Bronchial epithelial cell (primary cell): Measurements from ENCODE around the gene GAN. TPM values are rescaled to one million over a fixed set of nuclear protein-coding genes. Genes with fewer than 3 reads are reported as not detected.

Experiments used
- DNase-seq: peaks from one replicate; pipeline ENCODE4 v3.0.0-alpha.2; 2010; ENCODE audit warnings: low read depth
- FAIRE-seq: peaks from 2 replicates; lab custom pipeline; 2011; peaks lifted over from hg19 to GRCh38; lab: Jason Lieb, UNC
- H3K27me3 ChIP-seq: 2 replicates; pipeline ENCODE4 v1.5.1; 2011; ENCODE audit warnings: low read length; ENCODE audit not compliant: control insufficient read depth, insufficient read depth
- H3K36me3 ChIP-seq: 2 replicates; pipeline ENCODE4 v1.5.1; 2011; ENCODE audit warnings: low read length; ENCODE audit not compliant: control insufficient read depth, insufficient read depth
- H3K4me3 ChIP-seq: 2 replicates; pipeline ENCODE4 v1.5.1; 2011; ENCODE audit warnings: mild to moderate bottlenecking, low read depth, low read length, control low read depth
- total RNA-seq: library from RNA; depleted of rRNA; stranded (reverse); fragments of >200 nt; gene quantifications from 2 replicates; pipeline ENCODE4 v1.2.1, GENCODE V29; 2014
- TF ChIP-seq, protein P1 (sequence below): IDR thresholded peaks from 2 replicates; pipeline ENCODE4 v1.5.1; 2011; ENCODE audit warnings: mild to moderate bottlenecking, moderate library complexity, low read length, control low read depth, inconsistent platforms; ENCODE audit not compliant: insufficient read depth, severe bottlenecking

GAN gene
- total RNA-seq, 1 donor from 2014 or later, result 13.7 TPM

DNA sequence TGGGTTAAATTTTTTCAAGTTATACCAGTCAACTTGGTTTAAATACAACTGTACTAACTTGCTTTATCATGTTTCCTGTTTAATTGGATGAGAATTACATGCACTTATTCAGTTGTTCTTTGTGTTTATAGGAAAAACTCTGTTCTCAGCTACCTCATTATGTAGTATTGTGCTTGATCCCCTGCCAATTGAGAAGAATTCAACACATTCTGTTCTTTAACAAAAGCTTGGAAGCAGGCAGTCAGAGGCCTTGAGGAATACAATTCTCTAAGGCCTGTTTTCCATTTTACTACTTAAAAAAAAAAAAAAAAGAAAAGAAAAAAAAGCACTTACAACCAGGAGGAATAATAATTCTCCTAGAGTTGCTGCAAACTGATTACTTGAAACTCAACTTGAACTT, 69.2 kb downstream of the GAN start:
- Histone ChIP-seq H3K4me3 (no peak overlapping the region), H3K36me3 (peaks cover 5% of the 10 kb centered on the region), H3K27me3 (no peaks in the 10 kb centered on the region)
- FAIRE-seq (no peak), DNase-seq (no peak)
- TF ChIP-seq, protein P1, sequence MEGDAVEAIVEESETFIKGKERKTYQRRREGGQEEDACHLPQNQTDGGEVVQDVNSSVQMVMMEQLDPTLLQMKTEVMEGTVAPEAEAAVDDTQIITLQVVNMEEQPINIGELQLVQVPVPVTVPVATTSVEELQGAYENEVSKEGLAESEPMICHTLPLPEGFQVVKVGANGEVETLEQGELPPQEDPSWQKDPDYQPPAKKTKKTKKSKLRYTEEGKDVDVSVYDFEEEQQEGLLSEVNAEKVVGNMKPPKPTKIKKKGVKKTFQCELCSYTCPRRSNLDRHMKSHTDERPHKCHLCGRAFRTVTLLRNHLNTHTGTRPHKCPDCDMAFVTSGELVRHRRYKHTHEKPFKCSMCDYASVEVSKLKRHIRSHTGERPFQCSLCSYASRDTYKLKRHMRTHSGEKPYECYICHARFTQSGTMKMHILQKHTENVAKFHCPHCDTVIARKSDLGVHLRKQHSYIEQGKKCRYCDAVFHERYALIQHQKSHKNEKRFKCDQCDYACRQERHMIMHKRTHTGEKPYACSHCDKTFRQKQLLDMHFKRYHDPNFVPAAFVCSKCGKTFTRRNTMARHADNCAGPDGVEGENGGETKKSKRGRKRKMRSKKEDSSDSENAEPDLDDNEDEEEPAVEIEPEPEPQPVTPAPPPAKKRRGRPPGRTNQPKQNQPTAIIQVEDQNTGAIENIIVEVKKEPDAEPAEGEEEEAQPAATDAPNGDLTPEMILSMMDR, result no peak

DNA sequence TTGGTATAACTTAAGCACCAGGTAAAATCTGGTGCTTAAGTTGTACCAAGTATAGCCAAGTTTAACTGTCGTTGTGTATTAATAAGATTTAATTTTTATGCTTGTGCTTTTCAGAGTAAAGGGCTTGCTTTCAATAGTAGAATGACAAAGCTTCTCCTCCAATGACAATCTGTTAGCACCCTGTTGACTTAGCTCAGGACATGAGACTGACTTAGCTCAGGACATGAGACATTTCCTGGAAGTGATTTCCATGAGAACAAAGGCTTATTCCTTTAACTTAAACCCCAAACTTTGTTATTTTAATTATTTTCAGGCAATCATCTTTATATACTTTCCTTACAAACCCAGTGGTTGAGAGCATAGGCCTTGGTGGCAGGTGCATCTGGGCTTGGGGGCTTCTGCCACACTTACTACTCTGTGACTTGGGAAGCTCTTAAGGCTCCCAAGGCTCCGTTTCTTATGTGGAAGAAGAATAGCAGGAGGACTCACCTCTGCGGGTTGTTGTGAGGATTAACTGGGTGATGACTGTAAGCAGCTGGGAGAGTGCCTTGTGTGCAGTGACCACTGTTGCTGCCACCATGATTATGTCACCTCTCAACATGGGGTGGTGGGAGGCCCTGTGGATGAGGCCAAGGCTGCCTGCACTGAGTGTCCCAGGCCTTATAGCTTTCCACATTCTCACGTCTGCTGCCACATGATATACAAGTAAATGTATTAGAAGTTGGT, 70.4 kb downstream of the GAN start:
- DNase-seq (no peak), FAIRE-seq (no peak)
- TF ChIP-seq, protein P1, result no peak

DNA sequence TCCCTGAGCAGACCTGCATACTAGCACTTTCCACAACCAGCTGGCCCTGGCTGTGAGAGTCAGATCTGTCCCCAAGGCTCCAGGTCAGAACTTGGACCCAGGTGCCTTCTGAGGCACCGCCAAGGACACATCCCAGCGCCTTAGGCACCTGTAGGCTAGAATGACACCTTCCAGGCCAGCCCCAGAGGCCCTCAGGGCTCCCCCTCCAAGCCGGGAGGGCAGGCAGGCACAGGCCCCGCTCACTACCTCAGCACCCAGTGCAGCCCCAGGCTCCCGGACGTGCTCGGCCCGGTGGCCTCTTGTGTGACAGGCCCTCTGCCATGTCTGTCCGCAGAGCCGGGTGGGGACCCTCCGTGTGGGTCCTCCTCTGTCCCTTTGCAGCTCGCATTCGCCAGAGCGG, 73.6 kb downstream of the GAN start:
- H3K4me3 ChIP-seq, result no peak overlapping the region
- H3K36me3 ChIP-seq, result peaks cover 3% of the 10 kb centered on the region
- FAIRE-seq (no peak), DNase-seq (no peak)
- TF ChIP-seq, protein P1, result no peak
- no peaks in the 10 kb centered on the region for H3K27me3 ChIP-seq

More for the DNA sequence above, 70.4 kb downstream of the GAN start:
- H3K4me3 ChIP-seq, result no peak overlapping the region
- peaks cover 5% of the 10 kb centered on the region for H3K36me3 ChIP-seq
- no peaks in the 10 kb centered on the region for H3K27me3 ChIP-seq

DNA sequence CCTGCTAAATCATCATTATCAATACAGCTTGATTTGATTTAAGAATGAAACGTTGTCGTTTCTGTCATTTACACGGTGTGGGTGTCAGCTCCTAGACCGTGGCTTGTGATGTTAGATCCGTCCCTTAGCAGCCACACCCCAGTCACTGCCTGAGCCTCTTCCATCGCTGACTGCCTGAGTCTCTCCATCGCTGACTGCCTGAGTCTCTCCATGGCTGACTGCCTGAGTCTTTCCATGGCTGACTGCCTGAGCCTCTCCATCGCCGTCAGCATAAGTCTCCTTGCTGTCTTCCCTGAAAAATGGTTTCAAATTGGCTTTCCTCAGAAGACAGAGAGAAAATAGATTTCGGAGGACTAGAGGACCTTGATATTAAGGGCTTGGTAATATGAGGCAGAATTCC, 76.1 kb downstream of the GAN start:
- DNase-seq, result no peak
- Histone ChIP-seq H3K4me3 (no peak overlapping the region), H3K36me3 (peaks cover 3% of the 10 kb centered on the region), H3K27me3 (no peaks in the 10 kb centered on the region)
- TF ChIP-seq, protein P1, result no peak
- no peak for FAIRE-seq

DNA sequence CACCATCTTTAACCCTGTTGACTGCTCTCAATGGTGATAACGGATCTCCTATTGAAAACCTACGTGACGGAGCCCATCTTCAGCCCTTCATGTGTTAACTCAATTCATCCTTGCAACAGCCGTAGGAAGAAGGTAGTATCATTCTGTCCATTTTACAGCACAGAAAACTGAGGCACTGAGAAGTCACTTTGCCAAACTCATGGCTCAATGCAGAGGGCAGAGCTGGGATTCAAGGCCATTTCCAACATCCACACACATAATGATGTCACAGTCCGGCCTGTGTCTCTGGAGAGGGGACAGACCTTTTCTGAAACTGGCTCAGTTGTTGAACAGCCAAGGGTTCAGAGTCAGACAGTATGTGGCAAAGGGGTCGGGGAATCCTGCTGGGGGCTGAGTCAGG, 77.2 kb downstream of the GAN start:
- H3K4me3 ChIP-seq, result no peak overlapping the region
- H3K27me3 ChIP-seq, result no peaks in the 10 kb centered on the region
- TF ChIP-seq, protein P1, result no peak
- FAIRE-seq, result no peak
- peaks cover 3% of the 10 kb centered on the region for H3K36me3 ChIP-seq
- DNase-seq, result no peak

DNA sequence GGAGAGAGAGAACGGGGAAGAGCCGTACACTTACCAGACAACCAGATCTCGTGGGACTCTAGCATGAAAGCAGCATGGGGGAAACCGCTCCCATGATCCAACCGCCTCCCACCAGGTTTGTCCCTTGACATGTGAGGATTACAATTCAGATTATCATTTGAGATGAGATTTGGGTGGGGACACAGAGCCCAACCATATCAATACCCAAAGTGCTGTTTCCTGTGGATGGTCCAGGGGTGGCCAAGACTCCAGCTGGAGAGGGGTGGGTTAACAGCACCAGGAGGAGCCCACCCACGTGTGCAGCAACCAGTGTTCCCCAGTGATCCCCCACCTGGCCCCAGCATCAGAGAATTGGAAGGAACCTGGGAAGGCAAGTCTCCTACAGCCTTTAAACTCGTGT, 79.7 kb downstream of the GAN start:
- TF ChIP-seq, protein P1, result no peak
- no peak overlapping the region for H3K4me3 ChIP-seq
- no peak for FAIRE-seq

More for the DNA sequence above, 79.7 kb downstream of the GAN start:
- peaks cover 1% of the 10 kb centered on the region for H3K36me3 ChIP-seq
- H3K27me3 ChIP-seq, result no peaks in the 10 kb centered on the region
- DNase-seq, result no peak
